Osteocyte (in vitro differentiated cells): ENCODE measurements around the gene AKT2. TPM values are rescaled to one million over a fixed set of nuclear protein-coding genes. Genes with fewer than 3 reads are reported as not detected.

Source experiments
- DNase-seq: peaks from one replicate; pipeline ENCODE4 v3.0.0; 2021; ENCODE audit warnings: mixed read lengths; ENCODE audit not compliant: unreplicated experiment; ENCODE audit errors: extremely low spot score
- H3K27ac Mint-ChIP-seq: one replicate; pipeline ENCODE4 v1.8.0; 2021; ENCODE audit warnings: mild to moderate bottlenecking, mixed read lengths; ENCODE audit not compliant: unreplicated experiment
- H3K27me3 Mint-ChIP-seq: one replicate; pipeline ENCODE4 v1.8.0; 2021; ENCODE audit warnings: mixed read lengths; ENCODE audit not compliant: unreplicated experiment
- H3K36me3 Mint-ChIP-seq: one replicate; pipeline ENCODE4 v1.8.0; 2021; ENCODE audit warnings: mixed read lengths; ENCODE audit not compliant: unreplicated experiment
- H3K4me1 Mint-ChIP-seq: one replicate; pipeline ENCODE4 v1.8.0; 2021; ENCODE audit warnings: mixed read lengths; ENCODE audit not compliant: unreplicated experiment
- H3K4me3 Mint-ChIP-seq: one replicate; pipeline ENCODE4 v1.8.0; 2021; ENCODE audit warnings: mild to moderate bottlenecking, moderate library complexity, mixed read lengths; ENCODE audit not compliant: unreplicated experiment
- H3K9me3 Mint-ChIP-seq: one replicate; pipeline ENCODE4 v1.8.0; 2021; ENCODE audit warnings: mixed read lengths; ENCODE audit not compliant: unreplicated experiment
- CTCF ChIP-seq: fragments of 200-600 bp; sonication (generic); IDR thresholded peaks from 2 replicates; pipeline ENCODE4 v1.5.0; 2021; ENCODE audit warnings: antibody characterized with exemption, mild to moderate bottlenecking, moderate library complexity
- total RNA-seq: library from RNA; stranded (reverse); gene quantifications from 2 replicates; pipeline ENCODE4 v1.2.1, GENCODE V29; 2021

The AKT2 gene
- total RNA-seq, 1 donor from 2014 or later = 152 TPM

GRCh38 chr19:40208602-40209001, 76.5 kb downstream of the AKT2 start:
- TF ChIP-seq CTCF = no peak
- Mint-ChIP-seq H3K27ac (no peak overlapping the region), H3K4me1 (no peaks in the 10 kb centered on the region), H3K36me3 (peaks cover 23% of the 10 kb centered on the region), H3K4me3 (no peak overlapping the region), H3K9me3 (no peaks in the 10 kb centered on the region), H3K27me3 (no peaks in the 10 kb centered on the region)
- DNase-seq = no peak

DNA sequence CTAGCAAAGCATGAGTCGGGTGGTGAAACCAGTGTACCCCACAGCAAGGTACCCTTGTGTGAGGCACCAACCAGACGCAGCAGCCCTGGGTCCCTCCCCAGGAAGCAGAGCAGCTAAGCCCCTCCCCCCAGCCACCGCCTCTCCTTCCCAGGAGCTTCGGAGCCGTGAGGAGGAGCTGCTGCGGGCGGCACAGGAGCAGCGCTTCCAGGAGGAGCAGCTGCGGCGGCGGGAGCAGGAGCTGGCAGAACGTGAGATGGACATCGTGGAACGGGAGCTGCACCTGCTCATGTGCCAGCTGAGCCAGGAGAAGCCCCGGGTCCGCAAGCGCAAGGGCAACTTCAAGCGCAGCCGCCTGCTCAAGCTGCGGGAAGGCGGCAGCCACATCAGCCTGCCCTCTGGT, 79.4 kb downstream of the AKT2 start:
- TF ChIP-seq CTCF = no peak
- Mint-ChIP-seq H3K4me1 (no peaks in the 10 kb centered on the region), H3K27me3 (no peaks in the 10 kb centered on the region), H3K36me3 (peaks cover 24% of the 10 kb centered on the region), H3K4me3 (no peak overlapping the region), H3K9me3 (no peaks in the 10 kb centered on the region), H3K27ac (no peak overlapping the region)
- DNase-seq = no peak

DNA sequence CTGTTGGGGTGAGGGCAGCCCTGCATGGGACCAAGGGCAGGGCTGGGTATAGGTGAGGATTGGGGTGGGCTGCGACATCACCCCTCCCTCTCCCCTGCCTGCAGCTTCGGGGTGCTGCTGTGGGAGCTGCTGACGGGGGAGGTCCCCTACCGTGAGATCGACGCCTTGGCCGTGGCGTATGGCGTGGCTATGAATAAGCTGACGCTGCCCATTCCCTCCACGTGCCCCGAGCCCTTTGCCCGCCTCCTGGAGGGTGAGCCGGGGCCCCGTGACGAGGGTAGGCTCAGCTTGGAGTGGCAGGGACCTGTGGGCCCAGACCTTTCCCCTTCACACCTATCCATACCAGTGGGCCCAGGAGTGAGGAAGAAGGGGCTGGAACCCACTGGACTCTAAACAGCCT, 80.8 kb downstream of the AKT2 start:
- peaks cover 24% of the 10 kb centered on the region for H3K36me3 Mint-ChIP-seq
- no peaks in the 10 kb centered on the region for H3K27me3 Mint-ChIP-seq
- TF ChIP-seq CTCF = no peak
- DNase-seq = no peak
- H3K4me1 Mint-ChIP-seq = no peaks in the 10 kb centered on the region
- H3K27ac Mint-ChIP-seq = no peak overlapping the region
- H3K9me3 Mint-ChIP-seq = no peaks in the 10 kb centered on the region
- no peak overlapping the region for H3K4me3 Mint-ChIP-seq

GRCh38 chr19:40200341-40201099, 84.6 kb downstream of the AKT2 start:
- Mint-ChIP-seq H3K27me3 (no peaks in the 10 kb centered on the region), H3K27ac (no peak overlapping the region), H3K4me3 (no peak overlapping the region), H3K36me3 (peaks cover 27% of the 10 kb centered on the region), H3K9me3 (no peaks in the 10 kb centered on the region), H3K4me1 (no peaks in the 10 kb centered on the region)
- no peak for DNase-seq
- TF ChIP-seq CTCF = no peak

- no peaks in the 10 kb centered on the region for H3K9me3 Mint-ChIP-seq
- no peak overlapping the region for H3K4me3 Mint-ChIP-seq
- H3K27ac Mint-ChIP-seq = no peak overlapping the region
- H3K36me3 Mint-ChIP-seq = peaks cover 15% of the 10 kb centered on the region
- DNase-seq = no peak
- no peak for TF ChIP-seq CTCF
- H3K4me1 Mint-ChIP-seq = peaks cover 6% of the 10 kb centered on the region
- H3K27me3 Mint-ChIP-seq = no peaks in the 10 kb centered on the region
These were observed 86.7 kb downstream of the AKT2 start for GRCh38 chr19:40198272-40198990.
